ENCODE data around the gene ZNF683.
"Not testable (repeated sequence)": the region's sequence is repeated elsewhere in the genome, so short reads cannot be mapped to it uniquely, and the experiment has no call there.

The ZNF683 gene

DNA sequence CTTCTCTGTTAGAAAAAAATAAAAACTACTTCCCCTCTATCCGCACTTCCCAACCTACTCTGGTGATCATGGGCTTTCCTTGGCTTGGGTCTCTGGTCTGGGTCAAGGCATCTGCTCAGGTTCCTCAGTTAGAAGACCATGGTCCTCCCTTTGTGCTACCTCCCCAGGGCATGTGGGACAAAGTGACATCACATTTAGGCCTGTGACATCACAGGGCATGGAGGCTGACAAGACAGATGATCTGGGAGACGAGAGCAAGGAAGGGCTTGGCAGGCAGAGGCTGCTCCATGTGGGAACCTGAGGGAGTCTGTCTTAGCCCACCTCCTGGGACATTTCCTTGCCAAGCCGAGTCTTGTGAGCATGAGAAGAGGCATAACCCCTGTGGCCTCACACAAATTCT lies at the start of gene ZNF683:
TSS of gene ZNF683 (minus strand) at position 140 of the 400 bp plus-strand sequence. CDS start 4,179 bp downstream, outside the sequence.
- not testable (repeated sequence) for H3K27ac ChIP-seq

DNA sequence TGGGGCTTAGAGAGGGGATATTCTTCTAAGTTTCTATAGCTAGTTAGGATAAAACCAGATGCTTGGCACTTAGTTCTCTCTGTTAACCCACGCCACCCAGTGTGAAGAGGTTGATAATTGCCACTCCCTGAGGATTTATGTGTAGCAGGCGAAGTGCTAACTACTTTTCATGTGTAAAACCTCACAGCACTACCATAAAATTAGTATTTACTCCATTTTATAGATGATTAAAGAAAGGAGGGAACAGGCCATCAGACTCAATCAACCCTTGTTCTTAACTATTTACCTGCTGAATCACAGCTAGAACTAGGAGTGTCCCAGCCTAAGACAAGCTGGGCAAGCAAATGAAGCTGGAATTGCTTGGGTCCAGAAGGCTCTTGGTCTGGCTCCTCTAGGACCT lies 46.9 kb upstream of the ZNF683 start:
- TF ChIP-seq CTCF (conservative IDR thresholded peaks at IDR 0.05) (no peak), ZFX (IDR thresholded peaks at IDR 0.05) (no peak)
- H3K27ac ChIP-seq = no peak overlapping the region

- TF ChIP-seq ZFX (IDR thresholded peaks at IDR 0.05) (no peak), CTCF (conservative IDR thresholded peaks at IDR 0.05) (no peak)
- H3K27ac ChIP-seq = no peak overlapping the region
These were observed 46.4 kb upstream of the ZNF683 start for GRCh38 chr1:26418865-26419349.

GRCh38 chr1:26417111-26417759 lies 44.7 kb upstream of the ZNF683 start:
- TF ChIP-seq CTCF (conservative IDR thresholded peaks at IDR 0.05) = peak; percentile 82
- no peak for TF ChIP-seq ZFX (IDR thresholded peaks at IDR 0.05)
- no peak overlapping the region for H3K27ac ChIP-seq

GRCh38 chr1:26413031-26413430 lies 40.5 kb upstream of the ZNF683 start:
- H3K27ac ChIP-seq = no peak overlapping the region
- TF ChIP-seq ZFX (IDR thresholded peaks at IDR 0.05) = no peak
- no peak for TF ChIP-seq CTCF (conservative IDR thresholded peaks at IDR 0.05)

- no peak overlapping the region for H3K27ac ChIP-seq
- TF ChIP-seq CTCF (conservative IDR thresholded peaks at IDR 0.05) (no peak), ZFX (IDR thresholded peaks at IDR 0.05) (no peak)
These were observed 39.8 kb upstream of the ZNF683 start for GRCh38 chr1:26412180-26412840.

DNA sequence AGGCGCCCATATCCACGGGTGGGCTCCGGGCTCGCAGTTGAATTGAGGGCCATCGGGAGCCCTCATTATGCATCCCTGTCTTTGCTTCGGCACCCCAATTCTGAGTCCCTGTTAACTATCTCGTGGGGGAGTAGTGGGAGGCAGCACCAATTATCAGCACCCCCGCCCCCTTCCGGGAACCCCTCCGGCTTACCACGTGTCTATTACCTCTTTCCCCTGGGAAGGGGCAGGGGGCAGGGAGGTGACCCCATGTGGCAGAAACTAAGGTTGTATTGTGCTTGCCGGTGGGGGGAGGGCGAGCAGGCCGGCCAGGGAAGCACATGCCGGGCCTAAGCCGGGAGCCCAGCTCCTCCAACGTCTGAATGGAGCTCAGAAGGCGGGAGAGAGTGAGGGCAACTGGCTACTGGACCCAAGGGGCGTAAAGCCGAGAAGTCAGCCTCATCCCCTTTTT lies 39.1 kb upstream of the ZNF683 start:
- no peak for TF ChIP-seq CTCF (conservative IDR thresholded peaks at IDR 0.05)
- no peak for TF ChIP-seq ZFX (IDR thresholded peaks at IDR 0.05)
- H3K27ac ChIP-seq = no peak overlapping the region
